ENCODE results near the gene ARHGAP26. TPM values are rescaled to one million over a fixed set of nuclear protein-coding genes. Genes with fewer than 3 reads are reported as not detected.

The ARHGAP26 gene
- total RNA-seq, 4 donors from 2014 or later, result 61.0 to 76.7 (median 61.2) TPM

DNA sequence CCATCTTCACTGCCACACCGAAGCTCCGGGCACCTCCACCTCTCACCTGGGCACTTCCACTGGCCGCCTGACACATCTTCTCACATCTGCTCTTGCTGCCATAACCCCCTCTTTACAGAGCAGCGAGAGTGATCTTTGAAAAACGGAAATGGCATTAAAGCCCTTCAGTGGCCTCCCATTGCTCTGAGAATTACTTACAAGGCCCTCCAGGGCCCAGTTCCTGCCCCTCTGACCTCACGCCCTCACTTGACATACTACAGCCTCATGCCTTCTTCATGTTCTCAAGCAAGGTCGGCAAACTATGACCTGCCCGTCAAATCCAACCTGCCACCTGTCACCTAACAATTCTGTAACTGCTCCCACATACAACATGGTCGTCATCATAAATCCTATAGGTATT, 446.0 kb downstream of the ARHGAP26 start:
- Histone ChIP-seq H3K4me3 (no peak overlapping the region), H3K27me3 (no peaks in the 10 kb centered on the region), H3K27ac (no peak overlapping the region), H3K36me3 (no peaks in the 10 kb centered on the region), H3K4me1 (peaks cover 0 to 15% (median 3%) of the 10 kb centered on the region in 4 donors), H3K9me3 (no peaks in the 10 kb centered on the region)
- no peak for DNase-seq
- intact Hi-C loops (cut with DNase I; ENCODE audit: low total_unique reads) (no loop called here), in situ Hi-C loops (cut with MboI; ENCODE audit: low pct_ligation_motif_present in 1 of 4, low pct_unique_long_range_greater_than_20kb in 1 of 4, low sequenced_read_pairs in 3 of 4) (no loop called here)
- 87 to 100% methylated on average over 4 to 9 of the region's 9 CpGs for WGBS, 2 donors (ENCODE audit: low coverage in 1 of 2)
- TF ChIP-seq POLR2AphosphoS5 (IDR thresholded peaks at IDR 0.05) (no peak), POLR2A (IDR thresholded peaks at IDR 0.05) (no peak), EP300 (IDR thresholded peaks at IDR 0.05; ENCODE audit: low read depth) (no peak)
- TF ChIP-seq, protein P1, sequence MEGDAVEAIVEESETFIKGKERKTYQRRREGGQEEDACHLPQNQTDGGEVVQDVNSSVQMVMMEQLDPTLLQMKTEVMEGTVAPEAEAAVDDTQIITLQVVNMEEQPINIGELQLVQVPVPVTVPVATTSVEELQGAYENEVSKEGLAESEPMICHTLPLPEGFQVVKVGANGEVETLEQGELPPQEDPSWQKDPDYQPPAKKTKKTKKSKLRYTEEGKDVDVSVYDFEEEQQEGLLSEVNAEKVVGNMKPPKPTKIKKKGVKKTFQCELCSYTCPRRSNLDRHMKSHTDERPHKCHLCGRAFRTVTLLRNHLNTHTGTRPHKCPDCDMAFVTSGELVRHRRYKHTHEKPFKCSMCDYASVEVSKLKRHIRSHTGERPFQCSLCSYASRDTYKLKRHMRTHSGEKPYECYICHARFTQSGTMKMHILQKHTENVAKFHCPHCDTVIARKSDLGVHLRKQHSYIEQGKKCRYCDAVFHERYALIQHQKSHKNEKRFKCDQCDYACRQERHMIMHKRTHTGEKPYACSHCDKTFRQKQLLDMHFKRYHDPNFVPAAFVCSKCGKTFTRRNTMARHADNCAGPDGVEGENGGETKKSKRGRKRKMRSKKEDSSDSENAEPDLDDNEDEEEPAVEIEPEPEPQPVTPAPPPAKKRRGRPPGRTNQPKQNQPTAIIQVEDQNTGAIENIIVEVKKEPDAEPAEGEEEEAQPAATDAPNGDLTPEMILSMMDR (IDR thresholded peaks at IDR 0.05), result no peak

GRCh38 chr5:143217065-143217803, 447.1 kb downstream of the ARHGAP26 start:
- in situ Hi-C loops (cut with MboI; ENCODE audit: low pct_ligation_motif_present in 1 of 4, low pct_unique_long_range_greater_than_20kb in 1 of 4, low sequenced_read_pairs in 3 of 4) (no loop called here), intact Hi-C loops (cut with DNase I; ENCODE audit: low total_unique reads) (no loop called here)
- TF ChIP-seq POLR2A (IDR thresholded peaks at IDR 0.05) (no peak), POLR2AphosphoS5 (IDR thresholded peaks at IDR 0.05) (no peak), EP300 (IDR thresholded peaks at IDR 0.05; ENCODE audit: low read depth) (no peak)
- TF ChIP-seq, protein P1 (IDR thresholded peaks at IDR 0.05), result no peak
- Histone ChIP-seq H3K9me3 (no peaks in the 10 kb centered on the region), H3K4me1 (peaks cover 0 to 15% (median 3%) of the 10 kb centered on the region in 4 donors), H3K4me3 (no peak overlapping the region), H3K27ac (no peak overlapping the region), H3K27me3 (no peaks in the 10 kb centered on the region), H3K36me3 (no peaks in the 10 kb centered on the region)
- WGBS, 2 donors (ENCODE audit: low coverage in 1 of 2), result 35 to 61% methylated on average over 2 to 10 of the region's 10 CpGs
- no peak for DNase-seq

DNA sequence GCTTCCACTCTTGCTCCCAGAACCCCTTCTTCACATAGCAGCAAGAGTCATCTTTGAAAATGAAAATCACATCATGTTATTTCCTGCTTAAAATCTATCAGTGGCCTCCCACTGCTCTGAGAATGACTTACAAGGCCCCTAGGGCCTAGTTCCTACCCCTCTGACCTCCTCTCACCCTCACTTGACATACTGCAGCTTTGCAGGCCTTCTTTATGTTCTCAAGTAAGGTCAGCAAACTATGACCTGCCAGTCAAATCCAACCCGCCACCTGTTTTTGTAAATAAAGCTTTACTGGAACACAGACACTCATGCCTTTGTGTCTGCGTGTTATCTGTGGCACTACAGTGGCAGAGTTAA, 447.6 kb downstream of the ARHGAP26 start:
- in situ Hi-C loops (cut with MboI; ENCODE audit: low pct_ligation_motif_present in 1 of 4, low pct_unique_long_range_greater_than_20kb in 1 of 4, low sequenced_read_pairs in 3 of 4), result no loop called here
- H3K4me1 ChIP-seq, result peaks cover 0 to 15% (median 6%) of the 10 kb centered on the region in 4 donors
- WGBS, 2 donors (ENCODE audit: low coverage in 1 of 2), result 86% methylated on average over 2 of the region's 2 CpGs; no CpG with 5 or more reads in 1 of the 2 donors

GRCh38 chr5:143218517-143219170, 448.5 kb downstream of the ARHGAP26 start:
- 73 to 90% methylated on average over 2 to 4 of the region's 4 CpGs for WGBS, 2 donors (ENCODE audit: low coverage in 1 of 2)
- intact Hi-C loops (cut with DNase I; ENCODE audit: low total_unique reads) (no loop called here), in situ Hi-C loops (cut with MboI; ENCODE audit: low pct_ligation_motif_present in 1 of 4, low pct_unique_long_range_greater_than_20kb in 1 of 4, low sequenced_read_pairs in 3 of 4) (no loop called here)
- no peak overlapping the region for H3K27ac ChIP-seq
- TF ChIP-seq EP300 (IDR thresholded peaks at IDR 0.05; ENCODE audit: low read depth), result no peak
- TF ChIP-seq, protein P1 (IDR thresholded peaks at IDR 0.05), result no peak
- no peak for TF ChIP-seq POLR2A (IDR thresholded peaks at IDR 0.05)
- DNase-seq, result no peak
- H3K9me3 ChIP-seq, result no peaks in the 10 kb centered on the region
- H3K36me3 ChIP-seq, result no peaks in the 10 kb centered on the region
- no peaks in the 10 kb centered on the region for H3K27me3 ChIP-seq
- peaks cover 0 to 15% (median 9%) of the 10 kb centered on the region in 4 donors for H3K4me1 ChIP-seq
- no peak overlapping the region for H3K4me3 ChIP-seq

More for the DNA sequence above, 447.6 kb downstream of the ARHGAP26 start:
- Histone ChIP-seq H3K36me3 (no peaks in the 10 kb centered on the region), H3K27me3 (no peaks in the 10 kb centered on the region), H3K9me3 (no peaks in the 10 kb centered on the region), H3K4me3 (no peak overlapping the region), H3K27ac (no peak overlapping the region)
- intact Hi-C loops (cut with DNase I; ENCODE audit: low total_unique reads), result no loop called here
- no peak for TF ChIP-seq POLR2A (IDR thresholded peaks at IDR 0.05)
- no peak for TF ChIP-seq POLR2AphosphoS5 (IDR thresholded peaks at IDR 0.05)
- TF ChIP-seq, protein P1 (IDR thresholded peaks at IDR 0.05), result no peak
- no peak for TF ChIP-seq EP300 (IDR thresholded peaks at IDR 0.05; ENCODE audit: low read depth)
- no peak for DNase-seq
